Mucosa of descending colon (tissue), 3 donors: ENCODE results near the gene TBX1. TPM values are rescaled to one million over a fixed set of nuclear protein-coding genes. Genes with fewer than 3 reads are reported as not detected.

Source experiments
- ATAC-seq: fragments of 200-7000 bp; cut with Tn5 transposase; one replicate; pipeline ENCODE4 v1.9.1; 2020; ENCODE audit warnings: mild to moderate bottlenecking, moderate library complexity
- DNase-seq, 3 donors: peaks; one replicate each; pipeline ENCODE4 v3.0.0-alpha.2; 2020
- H3K36me3 ChIP-seq: fragments of 200-600 bp; one replicate; pipeline ENCODE4 v1.8.0; 2021; ENCODE audit warnings: low read depth, mild to moderate bottlenecking
- H3K4me1 ChIP-seq: fragments of 200-600 bp; one replicate; pipeline ENCODE4 v1.8.0; 2021; ENCODE audit warnings: low read depth, mild to moderate bottlenecking
- H3K4me3 ChIP-seq: fragments of 200-600 bp; one replicate; pipeline ENCODE4 v1.8.0; 2021; ENCODE audit warnings: mild to moderate bottlenecking
- H3K9me3 ChIP-seq: fragments of 200-600 bp; one replicate; pipeline ENCODE4 v1.8.0; 2021; ENCODE audit warnings: mild to moderate bottlenecking
- CTCF ChIP-seq: fragments of 200-600 bp; IDR thresholded peaks from one replicate; pipeline ENCODE4 v1.8.0; 2022; ENCODE audit warnings: antibody characterized with exemption, mild to moderate bottlenecking
- intact Hi-C, 2 donors: fragments of 100-400 bp; cut with DNase I in 1 of 2; cut with micrococcal nuclease in 1 of 2; formaldehyde crosslinking; loops; one replicate each; pipeline versions ENCODE4 v1.11.0 to v1.11.1; 2022; cut with DNase I, micrococcal nuclease
- total RNA-seq, 3 donors: library from RNA; stranded (reverse); fragmentation: NEBNext Ultra II Directional in 2 of 3; extraction: Animal tissue kit (Norgen Biotek cat#: 25700) in 2 of 3; gene quantifications; one replicate each; pipeline versions ENCODE4 v1.2.1 to v1.2.4, GENCODE V29; 2021 to 2023
- donor health status: DM: no; HTN: no; CAD: no; lungs with moderate emphysema.
- donor health status: DM: no; HTN: no; CAD: no.
- donor health status: DM: no; HTN: yes; CAD: no.

TBX1 gene
- total RNA-seq, 3 donors from 2014 or later = 0.90 to 4.1 (median 2.9) TPM

- H3K4me1 ChIP-seq = no peaks in the 10 kb centered on the region
- no peak overlapping the region for H3K4me3 ChIP-seq
- H3K36me3 ChIP-seq = no peaks in the 10 kb centered on the region
- TF ChIP-seq CTCF = no peak
- no peaks in the 10 kb centered on the region for H3K9me3 ChIP-seq
- DNase-seq (no peak), ATAC-seq (no peak)
- intact Hi-C loops = no loop called here
These were observed 15.2 kb upstream of the TBX1 start for GRCh38 chr22:19745155-19746101.

GRCh38 chr22:19746726-19747125 is 13.9 kb upstream of the TBX1 start:
- no peak for ATAC-seq
- TF ChIP-seq CTCF = no peak
- intact Hi-C loops = no loop called here
- H3K9me3 ChIP-seq = no peaks in the 10 kb centered on the region
- no peak for DNase-seq
- H3K4me3 ChIP-seq = no peak overlapping the region
- H3K4me1 ChIP-seq = no peaks in the 10 kb centered on the region
- no peaks in the 10 kb centered on the region for H3K36me3 ChIP-seq

GRCh38 chr22:19747551-19747950 is 13.0 kb upstream of the TBX1 start:
- DNase-seq (no peak), ATAC-seq (no peak)
- TF ChIP-seq CTCF = no peak
- Histone ChIP-seq H3K4me1 (no peaks in the 10 kb centered on the region), H3K4me3 (no peak overlapping the region), H3K36me3 (no peaks in the 10 kb centered on the region), H3K9me3 (no peaks in the 10 kb centered on the region)
- intact Hi-C loops = no loop called here

GRCh38 chr22:19748139-19748538 is 12.4 kb upstream of the TBX1 start:
- Histone ChIP-seq H3K4me1 (no peaks in the 10 kb centered on the region), H3K9me3 (no peaks in the 10 kb centered on the region), H3K36me3 (no peaks in the 10 kb centered on the region), H3K4me3 (no peak overlapping the region)
- no peak for TF ChIP-seq CTCF
- DNase-seq (no peak), ATAC-seq (no peak)
- intact Hi-C loops = no loop called here

GRCh38 chr22:19748991-19749664 is 11.4 kb upstream of the TBX1 start:
- intact Hi-C loops = no loop called here
- ATAC-seq (no peak), DNase-seq (no peak)
- no peak for TF ChIP-seq CTCF
- no peaks in the 10 kb centered on the region for H3K4me1 ChIP-seq
- H3K4me3 ChIP-seq = no peak overlapping the region
- no peaks in the 10 kb centered on the region for H3K9me3 ChIP-seq
- H3K36me3 ChIP-seq = no peaks in the 10 kb centered on the region
